GM19397 (cell line): ENCODE measurements around the gene SYDE2.
"Not testable (repeated sequence)": the region's sequence is repeated elsewhere in the genome, so short reads cannot be mapped to it uniquely, and the experiment has no call there.

ENCODE experiments used
- ATAC-seq: cut with Tn5 transposase; IDR thresholded peaks from one replicate; pipeline ENCODE4 v1.9.1; 2021; ENCODE audit warnings: mild to moderate bottlenecking, moderate library complexity; ENCODE audit not compliant: unreplicated experiment

SYDE2 gene

GRCh38 chr1:85200463-85201339 is at the start of gene SYDE2:
TSS of gene SYDE2 (minus strand) at chr1:85201016. CDS start at chr1:85200996, 20 bp downstream.
- ATAC-seq: peak; percentile 72

- not testable (repeated sequence) for ATAC-seq
Observed at GRCh38 chr1:85249042-85249441, 48.2 kb upstream of the SYDE2 start.

- no peak for ATAC-seq
Observed at GRCh38 chr1:85245891-85246290, 45.1 kb upstream of the SYDE2 start.

GRCh38 chr1:85245456-85245855 is 44.6 kb upstream of the SYDE2 start:
- ATAC-seq: no peak

GRCh38 chr1:85244271-85245061 is 43.6 kb upstream of the SYDE2 start:
- ATAC-seq: no peak

- ATAC-seq: no peak
Observed at GRCh38 chr1:85243372-85243771, 42.6 kb upstream of the SYDE2 start.

- ATAC-seq: no peak
Observed at GRCh38 chr1:85240643-85241042, 39.8 kb upstream of the SYDE2 start.

GRCh38 chr1:85240174-85240601 is 39.4 kb upstream of the SYDE2 start:
- no peak for ATAC-seq

- no peak for ATAC-seq
Observed at GRCh38 chr1:85237613-85238012, 36.8 kb upstream of the SYDE2 start.

GRCh38 chr1:85230305-85230977 is 29.6 kb upstream of the SYDE2 start:
- ATAC-seq: no peak

GRCh38 chr1:85229574-85230097 is 28.8 kb upstream of the SYDE2 start:
- no peak for ATAC-seq

GRCh38 chr1:85228972-85229371 is 28.2 kb upstream of the SYDE2 start:
- ATAC-seq: no peak

GRCh38 chr1:85225624-85226380 is 25.0 kb upstream of the SYDE2 start:
- ATAC-seq: no peak

- no peak for ATAC-seq
Observed at GRCh38 chr1:85224734-85225623, 24.2 kb upstream of the SYDE2 start.

GRCh38 chr1:85224295-85224694 is 23.5 kb upstream of the SYDE2 start:
- ATAC-seq: no peak

- no peak for ATAC-seq
Observed at GRCh38 chr1:85223334-85223733, 22.5 kb upstream of the SYDE2 start.

- ATAC-seq: no peak
Observed at GRCh38 chr1:85220756-85221201, 20.0 kb upstream of the SYDE2 start.

GRCh38 chr1:85219853-85220610 is 19.2 kb upstream of the SYDE2 start:
- no peak for ATAC-seq

- no peak for ATAC-seq
Observed at GRCh38 chr1:85216697-85217096, 15.9 kb upstream of the SYDE2 start.
